NCI-H1092 (cell line): ENCODE measurements around the gene UBE2O.

Experiments
- DNase-seq: peaks from one replicate; lab custom pipeline; 2025; lab: John Stamatoyannopoulos, UW

Gene UBE2O

GRCh38 chr17:76345377-76345974, 107.5 kb downstream of the UBE2O start:
- DNase-seq = no peak

GRCh38 chr17:76343106-76343505, 109.8 kb downstream of the UBE2O start:
- DNase-seq = no peak

- DNase-seq = no peak
These were observed 111.7 kb downstream of the UBE2O start for GRCh38 chr17:76341301-76341700.
